ENCODE data around the gene TRDMT1.

GRCh38 chr10:17217631-17218232, 16.3 kb upstream of the TRDMT1 start:
- TF ChIP-seq POLR2AphosphoS5 (IDR thresholded peaks at IDR 0.05), result no peak
- TF ChIP-seq CTCF (IDR thresholded peaks at IDR 0.05), result no peak
- TF ChIP-seq POLR2A (IDR thresholded peaks at IDR 0.05), result no peak

Data from breast epithelium (tissue), 3 donors.